Skeletal muscle tissue (tissue), 4 donors: Measurements from ENCODE around the gene MYH14. TPM values are rescaled to one million over a fixed set of nuclear protein-coding genes. Genes with fewer than 3 reads are reported as not detected.
"Not testable (repeated sequence)": the region's sequence is repeated elsewhere in the genome, so short reads cannot be mapped to it uniquely, and the experiment has no call there.

Experiments used
- H3K27ac ChIP-seq: one replicate; pipeline ENCODE4 v1.7.0; 2013; ENCODE audit warnings: mild to moderate bottlenecking, low read depth, low read length, inconsistent platforms
- H3K27me3 ChIP-seq, 3 donors: one replicate each; pipeline ENCODE4 v1.7.0; 2013; ENCODE audit warnings: low read length in 3 of 3; ENCODE audit not compliant: control insufficient read depth in 3 of 3, insufficient read depth in 3 of 3
- H3K36me3 ChIP-seq, 3 donors: one replicate each; pipeline ENCODE4 v1.7.0; 2013; ENCODE audit warnings: low read length in 3 of 3; ENCODE audit not compliant: control insufficient read depth in 3 of 3, insufficient read depth in 3 of 3
- H3K4me1 ChIP-seq, 3 donors: one replicate each; pipeline ENCODE4 v1.7.0; 2013; ENCODE audit warnings: low read length in 3 of 3, mild to moderate bottlenecking in 3 of 3; ENCODE audit not compliant: control insufficient read depth in 3 of 3, insufficient read depth in 3 of 3
- H3K4me3 ChIP-seq, 3 donors: one replicate each; pipeline ENCODE4 v1.7.0; 2013; ENCODE audit warnings: low read length in 3 of 3
- H3K9ac ChIP-seq, 3 donors: one replicate each; pipeline ENCODE4 v1.7.0; 2013; ENCODE audit warnings: low read length in 3 of 3, mild to moderate bottlenecking in 3 of 3, moderate library complexity in 2 of 3, low read depth in 1 of 3
- H3K9me3 ChIP-seq, 3 donors: one replicate each; pipeline ENCODE4 v1.7.0; 2013; ENCODE audit warnings: low read length in 3 of 3; ENCODE audit not compliant: control insufficient read depth in 3 of 3
- total RNA-seq: library from RNA; depleted of rRNA; stranded (reverse); fragments of >200 nt; gene quantifications from one replicate; pipeline ENCODE4 v1.2.3, GENCODE V29; 2014
- donor health status: Osteomylitis.

Gene MYH14
- total RNA-seq, 1 donor from 2014 or later, result 30.3 TPM

GRCh38 chr19:50344661-50345318, 141.4 kb downstream of the MYH14 start:
- Histone ChIP-seq H3K9ac (no peak overlapping the region), H3K9me3 (peaks cover 0 to 2% (median 0%) of the 10 kb centered on the region in 3 donors), H3K27me3 (no peaks in the 10 kb centered on the region), H3K27ac (no peak overlapping the region), H3K36me3 (no peaks in the 10 kb centered on the region), H3K4me3 (no peak overlapping the region), H3K4me1 (no peaks in the 10 kb centered on the region)

GRCh38 chr19:50347089-50347581, 143.7 kb downstream of the MYH14 start:
- not testable (repeated sequence) for H3K27ac ChIP-seq, H3K4me1 ChIP-seq, H3K36me3 ChIP-seq, H3K4me3 ChIP-seq, H3K27me3 ChIP-seq, H3K9ac ChIP-seq, H3K9me3 ChIP-seq

- Histone ChIP-seq H3K27ac (no peak overlapping the region), H3K9ac (no peak overlapping the region), H3K9me3 (peaks cover 0 to 2% (median 0%) of the 10 kb centered on the region in 3 donors), H3K4me1 (no peaks in the 10 kb centered on the region), H3K4me3 (no peak overlapping the region), H3K27me3 (no peaks in the 10 kb centered on the region), H3K36me3 (no peaks in the 10 kb centered on the region)
These were observed 146.0 kb downstream of the MYH14 start for GRCh38 chr19:50349277-50350057.

GRCh38 chr19:50352242-50352641, 148.8 kb downstream of the MYH14 start:
- H3K27ac ChIP-seq, result no peak overlapping the region
- no peaks in the 10 kb centered on the region for H3K27me3 ChIP-seq
- no peaks in the 10 kb centered on the region for H3K9me3 ChIP-seq
- H3K4me3 ChIP-seq, result no peak overlapping the region
- peaks cover 1 to 2% (median 1%) of the 10 kb centered on the region in 3 donors for H3K4me1 ChIP-seq
- H3K36me3 ChIP-seq, result no peaks in the 10 kb centered on the region
- H3K9ac ChIP-seq, result no peak overlapping the region

GRCh38 chr19:50353487-50353880, 150.1 kb downstream of the MYH14 start:
- H3K27me3 ChIP-seq, H3K4me3 ChIP-seq, H3K27ac ChIP-seq, H3K36me3 ChIP-seq, H3K9ac ChIP-seq, H3K9me3 ChIP-seq: not testable (repeated sequence)
- H3K4me1 ChIP-seq, result peaks cover 7 to 13% (median 8%) of the 10 kb centered on the region in 3 donors

- Histone ChIP-seq H3K4me1 (peaks cover 8 to 16% (median 12%) of the 10 kb centered on the region in 3 donors), H3K9me3 (no peaks in the 10 kb centered on the region), H3K9ac (peak overlapping the region in 1 of 3 donors; percentile 69), H3K4me3 (no peak overlapping the region), H3K36me3 (no peaks in the 10 kb centered on the region), H3K27me3 (peaks cover 0 to 14% (median 0%) of the 10 kb centered on the region in 3 donors), H3K27ac (no peak overlapping the region)
These were observed 153.3 kb downstream of the MYH14 start for GRCh38 chr19:50356691-50357177.

GRCh38 chr19:50357178-50358100, 154.0 kb downstream of the MYH14 start:
- Histone ChIP-seq H3K4me3 (peak overlapping the region; percentile 77 to 83 (median 80)), H3K27ac (peak overlapping the region; percentile 72), H3K9ac (peak overlapping the region; percentile 69 to 72 (median 69)), H3K27me3 (peaks cover 0 to 14% (median 0%) of the 10 kb centered on the region in 3 donors), H3K9me3 (no peaks in the 10 kb centered on the region), H3K36me3 (no peaks in the 10 kb centered on the region), H3K4me1 (peaks cover 8 to 16% (median 12%) of the 10 kb centered on the region in 3 donors)

GRCh38 chr19:50358483-50359327, 155.3 kb downstream of the MYH14 start:
- H3K27me3 ChIP-seq, result peaks cover 0 to 14% (median 0%) of the 10 kb centered on the region in 3 donors
- H3K36me3 ChIP-seq, result no peaks in the 10 kb centered on the region
- H3K9me3 ChIP-seq, result no peaks in the 10 kb centered on the region
- peak overlapping the region; percentile 70 to 77 (median 73) for H3K4me3 ChIP-seq
- peak overlapping the region; percentile 72 for H3K27ac ChIP-seq
- peak overlapping the region in 2 of 3 donors; percentile 51 to 72 for H3K9ac ChIP-seq
- H3K4me1 ChIP-seq, result peaks cover 8 to 16% (median 12%) of the 10 kb centered on the region in 3 donors
